Measurements from ENCODE around the gene ALDH16A1.

DNA sequence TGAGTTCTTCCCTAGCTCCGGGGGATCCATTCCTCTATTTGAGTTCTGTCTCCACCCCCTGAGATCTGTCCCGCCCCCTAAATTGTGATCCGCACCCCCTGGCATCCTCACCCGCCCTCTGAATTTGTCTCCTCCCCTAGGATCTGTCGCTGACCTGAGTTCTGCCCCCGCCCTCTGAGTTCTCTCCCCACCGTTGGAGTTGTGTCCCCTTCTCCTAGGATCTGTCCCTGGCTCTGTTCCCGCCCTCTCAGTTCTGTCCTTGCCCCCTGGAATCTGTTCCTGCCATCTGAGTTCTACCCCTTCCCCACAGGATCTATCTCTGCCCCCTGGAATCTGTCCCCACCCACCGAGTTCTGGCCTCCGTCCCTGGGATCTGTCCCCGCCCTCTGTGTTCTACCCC, 10.7 kb upstream of the ALDH16A1 start:
- TF ChIP-seq, protein P1, sequence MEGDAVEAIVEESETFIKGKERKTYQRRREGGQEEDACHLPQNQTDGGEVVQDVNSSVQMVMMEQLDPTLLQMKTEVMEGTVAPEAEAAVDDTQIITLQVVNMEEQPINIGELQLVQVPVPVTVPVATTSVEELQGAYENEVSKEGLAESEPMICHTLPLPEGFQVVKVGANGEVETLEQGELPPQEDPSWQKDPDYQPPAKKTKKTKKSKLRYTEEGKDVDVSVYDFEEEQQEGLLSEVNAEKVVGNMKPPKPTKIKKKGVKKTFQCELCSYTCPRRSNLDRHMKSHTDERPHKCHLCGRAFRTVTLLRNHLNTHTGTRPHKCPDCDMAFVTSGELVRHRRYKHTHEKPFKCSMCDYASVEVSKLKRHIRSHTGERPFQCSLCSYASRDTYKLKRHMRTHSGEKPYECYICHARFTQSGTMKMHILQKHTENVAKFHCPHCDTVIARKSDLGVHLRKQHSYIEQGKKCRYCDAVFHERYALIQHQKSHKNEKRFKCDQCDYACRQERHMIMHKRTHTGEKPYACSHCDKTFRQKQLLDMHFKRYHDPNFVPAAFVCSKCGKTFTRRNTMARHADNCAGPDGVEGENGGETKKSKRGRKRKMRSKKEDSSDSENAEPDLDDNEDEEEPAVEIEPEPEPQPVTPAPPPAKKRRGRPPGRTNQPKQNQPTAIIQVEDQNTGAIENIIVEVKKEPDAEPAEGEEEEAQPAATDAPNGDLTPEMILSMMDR (IDR thresholded peaks at IDR 0.05): no peak
- no peak for TF ChIP-seq POLR2A (IDR thresholded peaks at IDR 0.05)

Measured in heart left ventricle (tissue), 13 donors.